Measurements from ENCODE around the gene GPR156. TPM values are rescaled to one million over a fixed set of nuclear protein-coding genes. Genes with fewer than 3 reads are reported as not detected.
"Not testable (repeated sequence)": the region's sequence is repeated elsewhere in the genome, so short reads cannot be mapped to it uniquely, and the experiment has no call there.

GPR156 gene
- 1.2 and 1.9 TPM in 2 replicates for total RNA-seq
- 0.32 TPM for polyA plus RNA-seq (2012)

- DNase-seq (ENCODE audit: low read depth): peak; percentile 36
These were observed at the start of gene GPR156 for GRCh38 chr3:120284747-120285507. GPR156 (minus strand) TSS chr3:120285222; CDS start chr3:120244098, 41,124 bp downstream.

GRCh38 chr3:120332646-120333045 lies 47.6 kb upstream of the GPR156 start:
- DNase-seq (ENCODE audit: low read depth): no peak

- no peak for DNase-seq (ENCODE audit: low read depth)
These were observed 46.1 kb upstream of the GPR156 start for GRCh38 chr3:120331076-120331475.

- no peak for DNase-seq (ENCODE audit: low read depth)
These were observed 41.8 kb upstream of the GPR156 start for GRCh38 chr3:120326784-120327183.

- peak; percentile 36 for DNase-seq (ENCODE audit: low read depth)
These were observed 39.2 kb upstream of the GPR156 start for GRCh38 chr3:120324190-120324589.

GRCh38 chr3:120323761-120324160 lies 38.7 kb upstream of the GPR156 start:
- peak; percentile 59 for DNase-seq (ENCODE audit: low read depth)

GRCh38 chr3:120311863-120312794 lies 27.1 kb upstream of the GPR156 start:
- DNase-seq (ENCODE audit: low read depth): no peak

- DNase-seq (ENCODE audit: low read depth): no peak
These were observed 21.8 kb upstream of the GPR156 start for GRCh38 chr3:120306519-120307455.

GRCh38 chr3:120304616-120305015 lies 19.6 kb upstream of the GPR156 start:
- no peak for DNase-seq (ENCODE audit: low read depth)

- peak; percentile 7 for DNase-seq (ENCODE audit: low read depth)
These were observed 17.3 kb upstream of the GPR156 start for GRCh38 chr3:120302361-120302760.

- DNase-seq (ENCODE audit: low read depth): no peak
These were observed 15.9 kb upstream of the GPR156 start for GRCh38 chr3:120300971-120301370.

GRCh38 chr3:120299403-120299802 lies 14.4 kb upstream of the GPR156 start:
- DNase-seq (ENCODE audit: low read depth): peak; percentile 6

GRCh38 chr3:120298996-120299395 lies 14.0 kb upstream of the GPR156 start:
- peak; percentile 64 for DNase-seq (ENCODE audit: low read depth)

GRCh38 chr3:120291552-120291951 lies 6.5 kb upstream of the GPR156 start:
- not testable (repeated sequence) for DNase-seq (ENCODE audit: low read depth)

GRCh38 chr3:120289636-120290035 lies 4.6 kb upstream of the GPR156 start:
- no peak for DNase-seq (ENCODE audit: low read depth)

GRCh38 chr3:120286465-120286864 lies 1.4 kb upstream of the GPR156 start:
- no peak for DNase-seq (ENCODE audit: low read depth)

- DNase-seq (ENCODE audit: low read depth): no peak
These were observed 453 bp upstream of the GPR156 start for GRCh38 chr3:120285508-120285841.

GRCh38 chr3:120281261-120281660 lies 3.8 kb downstream of the GPR156 start:
- no peak for DNase-seq (ENCODE audit: low read depth)

GRCh38 chr3:120280566-120280965 lies 4.5 kb downstream of the GPR156 start:
- DNase-seq (ENCODE audit: low read depth): no peak

GRCh38 chr3:120280026-120280425 lies 5.0 kb downstream of the GPR156 start:
- DNase-seq (ENCODE audit: low read depth): no peak

- no peak for DNase-seq (ENCODE audit: low read depth)
These were observed 8.3 kb downstream of the GPR156 start for GRCh38 chr3:120276767-120277166.
